IPS-NIHi7 (cell line): ENCODE data around the gene SLBP.
"Not testable (repeated sequence)": the region's sequence is repeated elsewhere in the genome, so short reads cannot be mapped to it uniquely, and the experiment has no call there.

Source experiments
- DNase-seq: peaks from one replicate; pipeline ENCODE4 v3.0.0; 2012; ENCODE audit warnings: mixed read lengths; ENCODE audit errors: extremely low spot score

The SLBP gene

GRCh38 chr4:1711571-1712215, 426 bp downstream of the SLBP start:
- peak; percentile 43 for DNase-seq

GRCh38 chr4:1711055-1711570, 1.0 kb downstream of the SLBP start:
- DNase-seq: no peak

- DNase-seq: no peak
Measured at GRCh38 chr4:1708581-1708980, 3.5 kb downstream of the SLBP start.

GRCh38 chr4:1706358-1706757, 5.8 kb downstream of the SLBP start:
- DNase-seq: no peak

GRCh38 chr4:1705732-1706131, 6.4 kb downstream of the SLBP start:
- no peak for DNase-seq

GRCh38 chr4:1703867-1704266, 8.3 kb downstream of the SLBP start:
- no peak for DNase-seq

- DNase-seq: not testable (repeated sequence)
Measured at GRCh38 chr4:1701671-1702070, 10.4 kb downstream of the SLBP start.

GRCh38 chr4:1695913-1696312, 16.2 kb downstream of the SLBP start:
- no peak for DNase-seq

- peak; percentile 81 for DNase-seq
Measured at GRCh38 chr4:1693131-1693896, 18.8 kb downstream of the SLBP start.

- DNase-seq: no peak
Measured at GRCh38 chr4:1691737-1692373, 20.3 kb downstream of the SLBP start.

GRCh38 chr4:1690698-1691097, 21.4 kb downstream of the SLBP start:
- DNase-seq: no peak

GRCh38 chr4:1686440-1687036, 25.6 kb downstream of the SLBP start:
- DNase-seq: no peak

GRCh38 chr4:1685235-1686150, 26.6 kb downstream of the SLBP start:
- no peak for DNase-seq

- DNase-seq: no peak
Measured at GRCh38 chr4:1684506-1685234, 27.4 kb downstream of the SLBP start.

- DNase-seq: peak; percentile 97
Measured at GRCh38 chr4:1683736-1684505, 28.2 kb downstream of the SLBP start, which contains the start of gene FAM53A. TSS of gene FAM53A (minus strand) at chr4:1684313. CDS start at chr4:1668741, 15,572 bp downstream.

- DNase-seq: no peak
Measured at GRCh38 chr4:1683261-1683735, 28.8 kb downstream of the SLBP start.

GRCh38 chr4:1682860-1683259, 29.3 kb downstream of the SLBP start:
- no peak for DNase-seq

- DNase-seq: no peak
Measured at GRCh38 chr4:1678244-1678643, 33.9 kb downstream of the SLBP start.
